Measurements from ENCODE around the gene ST6GALNAC1.

DNA sequence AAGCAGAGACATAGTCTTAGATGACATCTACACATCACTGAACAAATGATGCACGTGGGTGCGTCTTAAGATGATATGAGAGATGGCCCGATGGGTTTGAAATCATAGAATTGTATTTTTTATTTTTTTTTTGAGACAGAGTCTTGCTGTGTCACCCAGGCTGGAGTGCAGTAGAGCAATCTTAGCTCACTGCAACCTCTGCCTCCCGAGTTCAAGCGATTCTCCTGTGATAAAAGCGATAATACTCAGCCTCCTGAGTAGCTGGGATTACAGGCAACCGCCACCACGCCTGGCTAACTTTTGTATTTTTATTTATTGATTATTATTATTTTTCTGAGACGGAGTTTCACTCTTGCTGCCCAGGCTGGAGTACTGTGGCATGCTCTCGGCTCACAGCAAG, 5.3 kb downstream of the ST6GALNAC1 start:
- no peak for TF ChIP-seq EZH2phosphoT487 (conservative IDR thresholded peaks at IDR 0.05; ENCODE audit: low read length)
- TF ChIP-seq, protein P1, sequence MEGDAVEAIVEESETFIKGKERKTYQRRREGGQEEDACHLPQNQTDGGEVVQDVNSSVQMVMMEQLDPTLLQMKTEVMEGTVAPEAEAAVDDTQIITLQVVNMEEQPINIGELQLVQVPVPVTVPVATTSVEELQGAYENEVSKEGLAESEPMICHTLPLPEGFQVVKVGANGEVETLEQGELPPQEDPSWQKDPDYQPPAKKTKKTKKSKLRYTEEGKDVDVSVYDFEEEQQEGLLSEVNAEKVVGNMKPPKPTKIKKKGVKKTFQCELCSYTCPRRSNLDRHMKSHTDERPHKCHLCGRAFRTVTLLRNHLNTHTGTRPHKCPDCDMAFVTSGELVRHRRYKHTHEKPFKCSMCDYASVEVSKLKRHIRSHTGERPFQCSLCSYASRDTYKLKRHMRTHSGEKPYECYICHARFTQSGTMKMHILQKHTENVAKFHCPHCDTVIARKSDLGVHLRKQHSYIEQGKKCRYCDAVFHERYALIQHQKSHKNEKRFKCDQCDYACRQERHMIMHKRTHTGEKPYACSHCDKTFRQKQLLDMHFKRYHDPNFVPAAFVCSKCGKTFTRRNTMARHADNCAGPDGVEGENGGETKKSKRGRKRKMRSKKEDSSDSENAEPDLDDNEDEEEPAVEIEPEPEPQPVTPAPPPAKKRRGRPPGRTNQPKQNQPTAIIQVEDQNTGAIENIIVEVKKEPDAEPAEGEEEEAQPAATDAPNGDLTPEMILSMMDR (IDR thresholded peaks at IDR 0.05; ENCODE audit: insufficient read depth, low read length, poor library complexity, severe bottlenecking): no peak
